ENCODE measurements around the gene RPL5.

DNA sequence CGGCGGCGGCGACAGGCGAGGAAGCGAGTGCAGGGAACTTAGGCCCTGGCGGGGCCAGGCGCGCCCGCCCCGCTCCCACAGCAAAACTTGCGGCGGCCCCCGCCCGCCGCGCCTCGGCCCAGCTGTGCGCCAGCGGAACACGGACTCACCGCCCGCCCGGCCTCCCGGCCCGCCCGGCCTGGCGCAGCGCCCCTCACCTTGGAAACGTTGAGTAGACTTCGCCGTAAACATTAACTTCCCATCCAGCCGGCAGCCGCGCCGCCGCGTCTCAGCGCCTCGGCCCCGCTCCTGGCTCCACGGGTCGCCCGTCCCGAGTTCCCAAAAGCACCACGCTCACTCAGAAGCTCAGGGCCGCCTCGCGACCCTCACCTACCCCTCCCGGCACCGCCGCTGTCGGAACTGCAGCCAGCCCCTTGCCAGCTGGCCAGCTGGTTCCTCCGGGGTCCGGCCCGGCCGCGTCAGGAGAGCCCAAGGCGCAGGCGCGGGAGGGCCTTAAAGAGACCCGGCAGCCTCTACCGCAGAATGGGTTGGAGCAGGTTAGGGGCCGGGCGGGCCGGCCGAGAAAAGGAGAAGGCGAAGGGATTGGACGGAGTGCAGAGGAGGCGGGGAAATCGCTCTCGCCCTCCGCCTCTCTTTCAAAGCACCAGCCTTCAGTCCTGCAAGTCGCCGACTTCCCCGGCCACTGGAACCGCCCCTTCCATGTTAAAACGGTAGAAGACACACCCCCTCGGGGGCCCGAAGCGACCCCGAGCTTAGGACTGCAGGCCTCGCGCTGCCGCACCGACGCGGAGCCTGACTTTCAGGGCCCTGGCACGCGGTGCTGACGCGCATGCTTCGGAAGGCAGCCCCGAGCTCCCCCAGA lies 47.0 kb upstream of the RPL5 start, which contains the start of gene EVI5:
- TF ChIP-seq, protein P1, sequence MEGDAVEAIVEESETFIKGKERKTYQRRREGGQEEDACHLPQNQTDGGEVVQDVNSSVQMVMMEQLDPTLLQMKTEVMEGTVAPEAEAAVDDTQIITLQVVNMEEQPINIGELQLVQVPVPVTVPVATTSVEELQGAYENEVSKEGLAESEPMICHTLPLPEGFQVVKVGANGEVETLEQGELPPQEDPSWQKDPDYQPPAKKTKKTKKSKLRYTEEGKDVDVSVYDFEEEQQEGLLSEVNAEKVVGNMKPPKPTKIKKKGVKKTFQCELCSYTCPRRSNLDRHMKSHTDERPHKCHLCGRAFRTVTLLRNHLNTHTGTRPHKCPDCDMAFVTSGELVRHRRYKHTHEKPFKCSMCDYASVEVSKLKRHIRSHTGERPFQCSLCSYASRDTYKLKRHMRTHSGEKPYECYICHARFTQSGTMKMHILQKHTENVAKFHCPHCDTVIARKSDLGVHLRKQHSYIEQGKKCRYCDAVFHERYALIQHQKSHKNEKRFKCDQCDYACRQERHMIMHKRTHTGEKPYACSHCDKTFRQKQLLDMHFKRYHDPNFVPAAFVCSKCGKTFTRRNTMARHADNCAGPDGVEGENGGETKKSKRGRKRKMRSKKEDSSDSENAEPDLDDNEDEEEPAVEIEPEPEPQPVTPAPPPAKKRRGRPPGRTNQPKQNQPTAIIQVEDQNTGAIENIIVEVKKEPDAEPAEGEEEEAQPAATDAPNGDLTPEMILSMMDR (IDR thresholded peaks at IDR 0.05; ENCODE audit: low read length), result no peak
- TF ChIP-seq EZH2phosphoT487 (IDR thresholded peaks at IDR 0.05; ENCODE audit: low read length) (no peak), EZH2 (optimal IDR thresholded peaks at IDR 0.05; ENCODE audit: low read depth, low read length) (no peak)
